ENCODE measurements around the gene MAP2. TPM values are rescaled to one million over a fixed set of nuclear protein-coding genes. Genes with fewer than 3 reads are reported as not detected.

The MAP2 gene
- total RNA-seq, 1 donor from 2014 or later, result 1.9 TPM

DNA sequence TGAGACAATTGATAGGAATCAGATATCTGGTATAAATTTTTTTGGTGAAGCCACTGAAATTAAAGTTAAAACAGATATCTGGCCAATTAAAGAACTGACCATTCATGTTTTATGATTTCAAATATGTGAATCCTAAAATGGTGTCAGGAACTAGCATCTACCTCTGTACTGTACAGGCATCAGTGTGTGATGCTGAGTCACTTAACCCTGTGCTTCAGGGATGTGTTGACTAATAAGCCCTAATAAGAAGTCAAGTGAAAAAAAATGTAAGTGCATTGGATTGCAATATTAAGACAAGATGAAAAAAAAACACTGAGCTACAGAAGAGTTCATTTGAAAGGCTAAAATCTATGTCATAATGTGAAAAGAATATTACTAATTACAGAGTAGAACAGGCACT lies 338.7 kb downstream of the MAP2 start:
- ChIA-PET CTCF (no interaction called here), POLR2A (no interaction called here)
- no peak for TF ChIP-seq CTCF (IDR thresholded peaks at IDR 0.05)
- DNase-seq (no peak), ATAC-seq (ENCODE audit: low read depth) (no peak)
- peaks cover 2% of the 10 kb centered on the region for H3K9me3 Mint-ChIP-seq
- H3K4me3 Mint-ChIP-seq, result no peak overlapping the region
- H3K4me1 Mint-ChIP-seq, result no peaks in the 10 kb centered on the region
- intact Hi-C loops (cut with micrococcal nuclease), result no loop called here
- H3K27ac Mint-ChIP-seq, result no peak overlapping the region
- H3K36me3 Mint-ChIP-seq (ENCODE audit: low read depth), result no peaks in the 10 kb centered on the region
- peaks cover 2% of the 10 kb centered on the region for H3K27me3 Mint-ChIP-seq

DNA sequence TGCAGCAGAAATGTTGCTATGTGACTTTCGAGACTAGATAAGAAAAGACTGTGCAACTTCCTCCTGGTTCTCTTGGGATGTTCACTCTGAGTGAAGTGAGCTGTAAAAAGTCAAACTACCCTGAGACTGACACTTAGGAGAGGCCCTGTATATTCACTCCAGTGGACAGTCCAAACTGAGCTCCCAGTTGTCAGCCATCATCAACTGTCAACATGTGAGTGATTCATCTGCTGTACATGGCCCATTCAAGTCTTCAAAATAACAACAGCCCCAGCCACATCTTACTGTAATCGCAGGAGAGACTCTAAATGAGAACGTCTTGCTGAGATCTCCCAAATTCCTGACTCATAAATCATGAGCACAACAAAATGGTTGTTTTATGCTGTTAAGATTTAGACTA lies 339.3 kb downstream of the MAP2 start:
- intact Hi-C loops (cut with micrococcal nuclease), result no loop called here
- no peak for TF ChIP-seq CTCF (IDR thresholded peaks at IDR 0.05)
- CTCF ChIA-PET, result no interaction called here
- H3K4me3 Mint-ChIP-seq, result no peak overlapping the region
- POLR2A ChIA-PET, result no interaction called here
- H3K27me3 Mint-ChIP-seq, result no peaks in the 10 kb centered on the region
- no peaks in the 10 kb centered on the region for H3K36me3 Mint-ChIP-seq (ENCODE audit: low read depth)
- ATAC-seq (ENCODE audit: low read depth) (no peak), DNase-seq (no peak)
- no peak overlapping the region for H3K27ac Mint-ChIP-seq
- no peaks in the 10 kb centered on the region for H3K4me1 Mint-ChIP-seq
- peaks cover 2% of the 10 kb centered on the region for H3K9me3 Mint-ChIP-seq

GRCh38 chr2:209766613-209767012 lies 342.8 kb downstream of the MAP2 start:
- Mint-ChIP-seq H3K4me1 (no peaks in the 10 kb centered on the region), H3K27me3 (peaks cover 17% of the 10 kb centered on the region), H3K27ac (no peak overlapping the region), H3K9me3 (no peaks in the 10 kb centered on the region), H3K4me3 (no peak overlapping the region), H3K36me3 (ENCODE audit: low read depth) (no peaks in the 10 kb centered on the region)
- no peak for TF ChIP-seq CTCF (IDR thresholded peaks at IDR 0.05)
- intact Hi-C loops (cut with micrococcal nuclease), result no loop called here
- ATAC-seq (ENCODE audit: low read depth) (no peak), DNase-seq (no peak)
- ChIA-PET CTCF (no interaction called here), POLR2A (no interaction called here)

DNA sequence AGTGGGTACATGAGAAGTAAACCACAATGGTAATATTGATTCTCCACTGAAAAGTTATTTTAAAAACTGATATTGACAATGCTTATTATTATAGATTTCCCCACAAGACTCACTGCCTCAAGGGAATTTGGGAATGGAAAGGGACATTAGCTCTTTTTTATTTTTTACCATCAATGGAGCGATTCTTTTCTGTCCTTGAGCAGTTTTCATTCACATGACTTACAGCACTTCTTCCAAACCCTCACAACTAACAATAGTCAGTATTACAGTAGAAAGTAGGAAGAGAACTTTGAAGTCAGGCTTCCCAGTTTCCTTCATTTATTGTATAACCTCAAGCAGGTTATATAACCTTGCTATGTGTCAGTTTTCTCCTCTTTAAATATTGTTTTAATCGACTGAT lies 343.5 kb downstream of the MAP2 start:
- Mint-ChIP-seq H3K9me3 (no peaks in the 10 kb centered on the region), H3K4me1 (no peaks in the 10 kb centered on the region), H3K27ac (no peak overlapping the region), H3K4me3 (no peak overlapping the region), H3K27me3 (peaks cover 18% of the 10 kb centered on the region), H3K36me3 (ENCODE audit: low read depth) (no peaks in the 10 kb centered on the region)
- CTCF ChIA-PET, result no interaction called here
- TF ChIP-seq CTCF (IDR thresholded peaks at IDR 0.05), result no peak
- intact Hi-C loops (cut with micrococcal nuclease), result no loop called here
- DNase-seq, result no peak
- ATAC-seq (ENCODE audit: low read depth), result no peak
- POLR2A ChIA-PET, result no interaction called here

GRCh38 chr2:209768557-209768956 lies 344.7 kb downstream of the MAP2 start:
- ATAC-seq (ENCODE audit: low read depth) (no peak), DNase-seq (no peak)
- POLR2A ChIA-PET, result no interaction called here
- H3K4me3 Mint-ChIP-seq, result no peak overlapping the region
- peaks cover 22% of the 10 kb centered on the region for H3K27me3 Mint-ChIP-seq
- H3K9me3 Mint-ChIP-seq, result no peaks in the 10 kb centered on the region
- no peaks in the 10 kb centered on the region for H3K36me3 Mint-ChIP-seq (ENCODE audit: low read depth)
- H3K4me1 Mint-ChIP-seq, result no peaks in the 10 kb centered on the region
- intact Hi-C loops (cut with micrococcal nuclease), result no loop called here
- CTCF ChIA-PET, result no interaction called here
- no peak overlapping the region for H3K27ac Mint-ChIP-seq
- no peak for TF ChIP-seq CTCF (IDR thresholded peaks at IDR 0.05)
